Measurements from ENCODE around the gene STUM.
A peak's percentile ranks its signal among the peaks of the same experiment; 100 is the strongest.

STUM gene

GRCh38 chr1:226534098-226534497, 14.5 kb upstream of the STUM start:
- DNase-seq (ENCODE audit: low read depth) = no peak

GRCh38 chr1:226534645-226535044, 13.9 kb upstream of the STUM start:
- DNase-seq (ENCODE audit: low read depth) = no peak

- no peak for DNase-seq (ENCODE audit: low read depth)
Measured at GRCh38 chr1:226535666-226536065, 12.9 kb upstream of the STUM start.

- no peak for DNase-seq (ENCODE audit: low read depth)
Measured at GRCh38 chr1:226541231-226541630, 7.3 kb upstream of the STUM start.

GRCh38 chr1:226541631-226542622, 6.6 kb upstream of the STUM start:
- no peak for DNase-seq (ENCODE audit: low read depth)

- DNase-seq (ENCODE audit: low read depth) = no peak
Measured at GRCh38 chr1:226542623-226543103, 5.9 kb upstream of the STUM start.

GRCh38 chr1:226545836-226546596, 2.5 kb upstream of the STUM start:
- DNase-seq (ENCODE audit: low read depth) = no peak

GRCh38 chr1:226546926-226547325, 1.6 kb upstream of the STUM start:
- no peak for DNase-seq (ENCODE audit: low read depth)

- DNase-seq (ENCODE audit: low read depth) = peak; percentile 48
Measured at GRCh38 chr1:226547754-226548191, 791 bp upstream of the STUM start.

- DNase-seq (ENCODE audit: low read depth) = no peak
Measured at GRCh38 chr1:226549094-226549936, 751 bp downstream of the STUM start.

- no peak for DNase-seq (ENCODE audit: low read depth)
Measured at GRCh38 chr1:226549937-226550671, 1.5 kb downstream of the STUM start.

- no peak for DNase-seq (ENCODE audit: low read depth)
Measured at GRCh38 chr1:226550672-226551041, 2.1 kb downstream of the STUM start.

- DNase-seq (ENCODE audit: low read depth) = no peak
Measured at GRCh38 chr1:226551299-226551698, 2.7 kb downstream of the STUM start.

- DNase-seq (ENCODE audit: low read depth) = no peak
Measured at GRCh38 chr1:226552061-226552460, 3.5 kb downstream of the STUM start.

GRCh38 chr1:226553266-226553923, 4.8 kb downstream of the STUM start:
- DNase-seq (ENCODE audit: low read depth) = no peak

- no peak for DNase-seq (ENCODE audit: low read depth)
Measured at GRCh38 chr1:226553924-226554282, 5.3 kb downstream of the STUM start.

- DNase-seq (ENCODE audit: low read depth) = no peak
Measured at GRCh38 chr1:226555092-226555491, 6.5 kb downstream of the STUM start.

GRCh38 chr1:226557424-226557823, 8.9 kb downstream of the STUM start:
- DNase-seq (ENCODE audit: low read depth) = no peak

- DNase-seq (ENCODE audit: low read depth) = no peak
Measured at GRCh38 chr1:226558036-226558650, 9.6 kb downstream of the STUM start.

- DNase-seq (ENCODE audit: low read depth) = no peak
Measured at GRCh38 chr1:226560243-226560642, 11.7 kb downstream of the STUM start.
